Measurements from ENCODE around the gene MAPK10. TPM values are rescaled to one million over a fixed set of nuclear protein-coding genes. Genes with fewer than 3 reads are reported as not detected.

MAPK10 gene
- total RNA-seq, 1 experiment from 2014 or later = 3.6 TPM

DNA sequence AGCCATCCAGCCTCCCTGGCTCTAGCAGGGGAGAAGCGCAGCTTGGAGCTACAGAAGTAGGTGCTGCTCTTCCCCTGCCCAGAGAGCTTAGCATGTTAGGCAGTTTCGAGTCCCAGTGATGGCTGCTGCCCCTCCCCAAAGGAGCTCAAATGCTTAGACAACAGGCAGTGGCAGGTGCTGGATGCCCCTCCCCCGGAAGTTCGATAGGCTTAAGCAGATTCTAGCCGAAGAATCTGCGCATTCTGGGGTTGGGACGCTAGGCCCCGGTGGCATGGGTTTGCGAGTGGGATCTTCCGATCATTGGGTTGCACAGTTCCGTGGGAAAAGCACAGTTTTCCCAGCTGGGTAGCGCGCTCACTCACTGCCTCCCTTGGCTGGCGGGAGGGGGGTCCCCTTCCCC lies 117.2 kb downstream of the MAPK10 start:
- Mint-ChIP-seq H3K4me1 (ENCODE audit: low read depth, unreplicated experiment) (no peaks in the 10 kb centered on the region), H3K9me3 (ENCODE audit: low read depth, unreplicated experiment) (peaks cover 8% of the 10 kb centered on the region), H3K4me3 (ENCODE audit: low read depth, unreplicated experiment) (no peak overlapping the region), H3K27me3 (ENCODE audit: unreplicated experiment) (no peaks in the 10 kb centered on the region), H3K27ac (ENCODE audit: unreplicated experiment) (no peak overlapping the region), H3K36me3 (ENCODE audit: insufficient read depth, unreplicated experiment) (no peaks in the 10 kb centered on the region)
- TF ChIP-seq, protein P1, sequence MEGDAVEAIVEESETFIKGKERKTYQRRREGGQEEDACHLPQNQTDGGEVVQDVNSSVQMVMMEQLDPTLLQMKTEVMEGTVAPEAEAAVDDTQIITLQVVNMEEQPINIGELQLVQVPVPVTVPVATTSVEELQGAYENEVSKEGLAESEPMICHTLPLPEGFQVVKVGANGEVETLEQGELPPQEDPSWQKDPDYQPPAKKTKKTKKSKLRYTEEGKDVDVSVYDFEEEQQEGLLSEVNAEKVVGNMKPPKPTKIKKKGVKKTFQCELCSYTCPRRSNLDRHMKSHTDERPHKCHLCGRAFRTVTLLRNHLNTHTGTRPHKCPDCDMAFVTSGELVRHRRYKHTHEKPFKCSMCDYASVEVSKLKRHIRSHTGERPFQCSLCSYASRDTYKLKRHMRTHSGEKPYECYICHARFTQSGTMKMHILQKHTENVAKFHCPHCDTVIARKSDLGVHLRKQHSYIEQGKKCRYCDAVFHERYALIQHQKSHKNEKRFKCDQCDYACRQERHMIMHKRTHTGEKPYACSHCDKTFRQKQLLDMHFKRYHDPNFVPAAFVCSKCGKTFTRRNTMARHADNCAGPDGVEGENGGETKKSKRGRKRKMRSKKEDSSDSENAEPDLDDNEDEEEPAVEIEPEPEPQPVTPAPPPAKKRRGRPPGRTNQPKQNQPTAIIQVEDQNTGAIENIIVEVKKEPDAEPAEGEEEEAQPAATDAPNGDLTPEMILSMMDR (IDR thresholded peaks at IDR 0.05; ENCODE audit: unreplicated experiment) = no peak
- no peak for DNase-seq
- CTCF ChIA-PET = no interaction called here
- intact Hi-C loops (cut with micrococcal nuclease; ENCODE audit: unreplicated experiment) = no loop called here
- no TSS peak for BruUV-seq (replicated peaks)

DNA sequence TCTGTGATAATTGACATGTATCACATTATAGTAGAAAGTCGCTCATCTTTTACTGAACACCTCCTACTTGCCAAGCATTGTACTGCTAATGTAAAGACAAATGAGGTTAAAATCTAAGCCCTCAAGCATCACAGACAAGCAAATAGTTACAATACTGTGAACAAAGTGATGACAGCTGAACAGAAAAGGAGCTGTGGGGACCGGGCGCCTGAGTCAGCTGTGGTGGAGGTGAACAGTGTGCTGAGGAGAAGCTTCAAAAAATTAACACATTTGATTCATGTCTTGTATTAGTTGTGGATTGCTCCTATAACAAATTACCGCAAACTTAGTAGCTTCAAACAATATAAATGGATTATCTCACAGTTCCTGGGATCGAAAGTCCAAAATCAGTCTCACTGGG lies 124.3 kb downstream of the MAPK10 start:
- Mint-ChIP-seq H3K27me3 (ENCODE audit: unreplicated experiment) (no peaks in the 10 kb centered on the region), H3K4me1 (ENCODE audit: low read depth, unreplicated experiment) (no peaks in the 10 kb centered on the region), H3K27ac (ENCODE audit: unreplicated experiment) (no peak overlapping the region), H3K36me3 (ENCODE audit: insufficient read depth, unreplicated experiment) (no peaks in the 10 kb centered on the region), H3K4me3 (ENCODE audit: low read depth, unreplicated experiment) (no peak overlapping the region), H3K9me3 (ENCODE audit: low read depth, unreplicated experiment) (peaks cover 3% of the 10 kb centered on the region)
- CTCF ChIA-PET = no interaction called here
- TF ChIP-seq, protein P1 (IDR thresholded peaks at IDR 0.05; ENCODE audit: unreplicated experiment) = no peak
- intact Hi-C loops (cut with micrococcal nuclease; ENCODE audit: unreplicated experiment) = no loop called here
- no peak for DNase-seq
- no TSS peak for BruUV-seq (replicated peaks)

DNA sequence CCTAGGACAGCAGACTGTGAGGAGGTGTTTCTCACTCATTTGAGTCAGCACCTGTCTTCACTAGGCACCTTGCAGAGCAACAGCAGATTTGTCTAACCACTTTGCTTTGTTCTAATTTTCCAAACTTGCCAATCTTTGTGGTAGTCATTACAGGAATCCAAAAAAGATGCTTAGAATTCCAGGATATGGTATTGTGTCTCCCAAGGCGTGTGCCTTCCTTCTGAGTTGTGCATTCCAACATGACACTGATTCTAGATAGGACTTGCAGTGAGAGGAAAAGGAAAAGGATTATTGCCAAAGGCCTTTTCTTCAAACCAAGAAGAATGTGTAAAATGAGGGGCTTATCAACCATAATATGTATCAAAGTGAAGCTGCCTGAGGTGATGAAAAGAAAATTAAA lies 126.2 kb downstream of the MAPK10 start:
- H3K9me3 Mint-ChIP-seq (ENCODE audit: low read depth, unreplicated experiment) = peaks cover 3% of the 10 kb centered on the region
- DNase-seq = no peak
- no peak overlapping the region for H3K4me3 Mint-ChIP-seq (ENCODE audit: low read depth, unreplicated experiment)
- no peaks in the 10 kb centered on the region for H3K27me3 Mint-ChIP-seq (ENCODE audit: unreplicated experiment)
- CTCF ChIA-PET = no interaction called here
- TF ChIP-seq, protein P1 (IDR thresholded peaks at IDR 0.05; ENCODE audit: unreplicated experiment) = no peak
- no peak overlapping the region for H3K27ac Mint-ChIP-seq (ENCODE audit: unreplicated experiment)
- no peaks in the 10 kb centered on the region for H3K4me1 Mint-ChIP-seq (ENCODE audit: low read depth, unreplicated experiment)
- no peaks in the 10 kb centered on the region for H3K36me3 Mint-ChIP-seq (ENCODE audit: insufficient read depth, unreplicated experiment)
- intact Hi-C loops (cut with micrococcal nuclease; ENCODE audit: unreplicated experiment) = no loop called here
- no TSS peak for BruUV-seq (replicated peaks)

DNA sequence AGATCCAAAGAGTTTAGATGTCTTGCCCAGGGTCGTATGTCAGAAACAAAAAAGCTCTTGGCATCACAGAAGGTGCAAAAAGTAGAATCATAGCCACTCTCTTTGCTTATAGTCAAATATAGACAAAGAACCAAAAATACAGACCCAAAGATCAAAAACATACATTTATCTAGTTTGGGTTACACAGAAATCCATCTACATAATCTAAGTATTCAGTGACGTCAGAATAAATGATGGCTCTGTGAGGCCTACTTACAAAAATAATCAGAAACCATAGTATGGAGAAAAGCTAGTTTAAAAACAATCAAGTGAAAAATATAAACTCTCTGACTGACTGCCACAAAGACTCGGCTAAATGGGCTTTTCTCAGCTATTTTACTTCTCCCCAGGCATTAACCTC lies 126.8 kb downstream of the MAPK10 start:
- DNase-seq = no peak
- intact Hi-C loops (cut with micrococcal nuclease; ENCODE audit: unreplicated experiment) = no loop called here
- CTCF ChIA-PET = interaction anchor here (0.6 kb wide), 1 partner anchor 420 kb away, joined by 3 read pairs; no protein-coding TSS in a partner anchor
- no peak overlapping the region for H3K4me3 Mint-ChIP-seq (ENCODE audit: low read depth, unreplicated experiment)
- TF ChIP-seq, protein P1 (IDR thresholded peaks at IDR 0.05; ENCODE audit: unreplicated experiment) = no peak
- H3K27me3 Mint-ChIP-seq (ENCODE audit: unreplicated experiment) = no peaks in the 10 kb centered on the region
- no peaks in the 10 kb centered on the region for H3K4me1 Mint-ChIP-seq (ENCODE audit: low read depth, unreplicated experiment)
- H3K9me3 Mint-ChIP-seq (ENCODE audit: low read depth, unreplicated experiment) = peaks cover 3% of the 10 kb centered on the region
- no peak overlapping the region for H3K27ac Mint-ChIP-seq (ENCODE audit: unreplicated experiment)
- BruUV-seq (replicated peaks) = no TSS peak
- H3K36me3 Mint-ChIP-seq (ENCODE audit: insufficient read depth, unreplicated experiment) = no peaks in the 10 kb centered on the region

Data from Calu3 (cell line).